NCI-H2196 treated with DMSO at 0.1 percent for 48 hours (cell line): ENCODE measurements around the gene UBN1.

Experiments
- DNase-seq: peaks from one replicate; lab custom pipeline; 2025; ENCODE audit not compliant: unreplicated experiment; lab: John Stamatoyannopoulos, UW

The UBN1 gene

GRCh38 chr16:4859900-4860255, 12.6 kb downstream of the UBN1 start:
- no peak for DNase-seq

- DNase-seq = no peak
Observed at GRCh38 chr16:4860727-4861342, 13.6 kb downstream of the UBN1 start.

- DNase-seq = no peak
Observed at GRCh38 chr16:4862639-4863038, 15.4 kb downstream of the UBN1 start.

GRCh38 chr16:4864728-4865127, 17.4 kb downstream of the UBN1 start:
- no peak for DNase-seq

- no peak for DNase-seq
Observed at GRCh38 chr16:4865231-4865860, 18.1 kb downstream of the UBN1 start.

- no peak for DNase-seq
Observed at GRCh38 chr16:4866586-4866985, 19.3 kb downstream of the UBN1 start.

GRCh38 chr16:4868026-4868425, 20.7 kb downstream of the UBN1 start:
- DNase-seq = no peak

GRCh38 chr16:4868535-4868934, 21.3 kb downstream of the UBN1 start:
- DNase-seq = no peak

GRCh38 chr16:4869147-4869805, 22.0 kb downstream of the UBN1 start:
- no peak for DNase-seq

GRCh38 chr16:4870138-4870671, 22.9 kb downstream of the UBN1 start:
- DNase-seq = no peak

- no peak for DNase-seq
Observed at GRCh38 chr16:4871071-4871470, 23.8 kb downstream of the UBN1 start.

GRCh38 chr16:4873091-4873490, 25.8 kb downstream of the UBN1 start:
- no peak for DNase-seq

GRCh38 chr16:4874666-4875065, 27.4 kb downstream of the UBN1 start:
- DNase-seq = no peak

- no peak for DNase-seq
Observed at GRCh38 chr16:4876646-4877379, 29.5 kb downstream of the UBN1 start.

GRCh38 chr16:4877380-4877685, 30.1 kb downstream of the UBN1 start:
- no peak for DNase-seq

GRCh38 chr16:4879049-4879448, 31.8 kb downstream of the UBN1 start:
- DNase-seq = no peak

- DNase-seq = no peak
Observed at GRCh38 chr16:4880006-4880580, 32.8 kb downstream of the UBN1 start.

- DNase-seq = no peak
Observed at GRCh38 chr16:4882000-4882632, 34.8 kb downstream of the UBN1 start.

- DNase-seq = peak; percentile 87
Observed at GRCh38 chr16:4882633-4883285, 35.5 kb downstream of the UBN1 start.

- DNase-seq = no peak
Observed at GRCh38 chr16:4883501-4883900, 36.2 kb downstream of the UBN1 start.

- DNase-seq = no peak
Observed at GRCh38 chr16:4884209-4884608, 36.9 kb downstream of the UBN1 start.
